GM23338 (cell line): ENCODE data around the gene CFAP90. TPM values are rescaled to one million over a fixed set of nuclear protein-coding genes. Genes with fewer than 3 reads are reported as not detected.

Experiments used
- ATAC-seq: fragments of 200-7000 bp; cut with Tn5 transposase; 3 replicates; pipeline ENCODE4 v1.9.1; 2020
- DNase-seq: peaks from one replicate; pipeline ENCODE4 v3.0.0-alpha.2; 2015; ENCODE audit warnings: low spot score
- H2AFZ ChIP-seq: fragments of 200-600 bp; sonication (generic); 2 replicates; pipeline ENCODE4 v1.8.0; 2016; ENCODE audit warnings: antibody characterized with exemption, mild to moderate bottlenecking, moderate library complexity
- H3F3A ChIP-seq: fragments of 200-600 bp; sonication (generic); replicated peaks from 2 replicates; pipeline ENCODE4 v1.8.0; 2017; ENCODE audit warnings: antibody characterized with exemption, mixed run types, low read depth
- H3K27ac ChIP-seq: fragments of 200-600 bp; sonication (generic); 2 replicates; pipeline ENCODE4 v1.6.1; 2016; ENCODE audit warnings: low read depth
- H3K27me3 ChIP-seq: fragments of 200-600 bp; sonication (generic); 2 replicates; pipeline ENCODE4 v1.8.0; 2016; ENCODE audit warnings: mild to moderate bottlenecking, mixed run types, moderate library complexity; ENCODE audit not compliant: insufficient read depth
- H3K36me3 ChIP-seq: fragments of 200-600 bp; sonication (generic); 2 replicates; pipeline ENCODE4 v1.8.0; 2016; ENCODE audit warnings: mild to moderate bottlenecking; ENCODE audit not compliant: insufficient read depth
- H3K4me1 ChIP-seq: fragments of 200-600 bp; sonication (generic); 2 replicates; pipeline ENCODE4 v1.8.0; 2016; ENCODE audit warnings: mild to moderate bottlenecking, moderate library complexity; ENCODE audit not compliant: insufficient read depth
- H3K4me2 ChIP-seq: fragments of 200-600 bp; sonication (generic); 2 replicates; pipeline ENCODE4 v1.7.1; 2017; ENCODE audit warnings: mixed run types
- H3K4me3 ChIP-seq: fragments of 200-600 bp; sonication (generic); 2 replicates; pipeline ENCODE4 v1.6.1; 2016; ENCODE audit warnings: mixed run types
- H3K79me2 ChIP-seq: fragments of 200-600 bp; sonication (generic); replicated peaks from 2 replicates; pipeline ENCODE4 v1.8.0; 2017; ENCODE audit warnings: mild to moderate bottlenecking; ENCODE audit not compliant: insufficient read depth
- H3K9me2 ChIP-seq: fragments of 200-600 bp; sonication (generic); 2 replicates; pipeline ENCODE4 v1.8.0; 2017; ENCODE audit not compliant: insufficient read depth
- H4K20me1 ChIP-seq: fragments of 200-600 bp; sonication (generic); replicated peaks from 2 replicates; pipeline ENCODE4 v1.8.0; 2017; ENCODE audit warnings: mild to moderate bottlenecking; ENCODE audit not compliant: insufficient read depth
- H3K27ac Mint-ChIP-seq: 2 replicates; pipeline ENCODE4 v1.8.0; 2020; ENCODE audit warnings: inconsistent platforms, mild to moderate bottlenecking, moderate library complexity, mixed read lengths
- H3K27me3 Mint-ChIP-seq: 3 replicates; pipeline ENCODE4 v1.8.0; 2022; ENCODE audit warnings: low read depth, mild to moderate bottlenecking, moderate library complexity, mixed read lengths, inconsistent platforms; ENCODE audit not compliant: insufficient read depth, poor library complexity
- H3K36me3 Mint-ChIP-seq: 3 replicates; pipeline ENCODE4 v1.8.0; 2021; ENCODE audit warnings: low read depth, mild to moderate bottlenecking, inconsistent platforms, moderate library complexity, mixed read lengths
- H3K4me1 Mint-ChIP-seq: 3 replicates; pipeline ENCODE4 v1.8.0; 2020; ENCODE audit warnings: mild to moderate bottlenecking, inconsistent platforms, mixed read lengths
- H3K4me3 Mint-ChIP-seq: 3 replicates; pipeline ENCODE4 v1.8.0; 2021; ENCODE audit warnings: moderate library complexity, mild to moderate bottlenecking, inconsistent platforms, mixed read lengths
- H3K9me3 Mint-ChIP-seq: 3 replicates; pipeline ENCODE4 v1.8.0; 2020; ENCODE audit warnings: moderate library complexity, mild to moderate bottlenecking, inconsistent platforms, mixed read lengths
- CREB1 ChIP-seq: fragments of 250-450 bp; sonication (Bioruptor Pico); IDR thresholded peaks from 2 replicates; pipeline ENCODE4 v1.5.0; 2020; ENCODE audit warnings: low read depth, mild to moderate bottlenecking, moderate library complexity
- EZH2 ChIP-seq: fragments of 200-600 bp; sonication (generic); IDR thresholded peaks from one replicate; pipeline ENCODE4 v1.8.0; 2017; ENCODE audit warnings: antibody characterized with exemption, mild to moderate bottlenecking, low read depth; ENCODE audit not compliant: unreplicated experiment
- EZH2phosphoT487 ChIP-seq: fragments of 200-600 bp; sonication (generic); IDR thresholded peaks from one replicate; pipeline ENCODE4 v1.8.1; 2018; ENCODE audit warnings: antibody characterized with exemption; ENCODE audit not compliant: unreplicated experiment
- JUNB ChIP-seq: IDR thresholded peaks from one replicate; pipeline ENCODE4 v1.6.1; 2016; ENCODE audit warnings: antibody characterized with exemption; ENCODE audit not compliant: unreplicated experiment
- NANOG ChIP-seq: IDR thresholded peaks from 2 replicates; pipeline ENCODE4 v1.6.1; 2016; ENCODE audit warnings: antibody characterized with exemption, borderline replicate concordance
- POLR2AphosphoS5 ChIP-seq: IDR thresholded peaks from 2 replicates; pipeline ENCODE4 v1.6.1; 2016; ENCODE audit warnings: antibody characterized with exemption, low read depth
- STAT1 ChIP-seq: IDR thresholded peaks from one replicate; pipeline ENCODE4 v1.6.1; 2016; ENCODE audit warnings: antibody characterized with exemption; ENCODE audit not compliant: unreplicated experiment
- ZNF114 ChIP-seq: fragments of 250-450 bp; sonication (Bioruptor Pico); IDR thresholded peaks from 2 replicates; pipeline ENCODE4 v1.5.0; 2020; ENCODE audit warnings: mild to moderate bottlenecking, moderate library complexity
- ZNF331 ChIP-seq: fragments of 250-450 bp; sonication (Bioruptor Pico); IDR thresholded peaks from 2 replicates; pipeline ENCODE4 v1.5.0; 2020; ENCODE audit warnings: low read depth, mild to moderate bottlenecking, moderate library complexity
- polyA plus RNA-seq: library from polyadenylated mRNA; unstranded; fragments of >200 nt; fragmentation: Nextera tagmentation; extraction: Ambion mirVana; gene quantifications from 2 replicates; pipeline ENCODE4 v1.2.1, GENCODE V29; 2016
- total RNA-seq: library from RNA; depleted of rRNA; stranded (reverse); fragments of >200 nt; shearing (Covaris generic); gene quantifications from 2 replicates; pipeline ENCODE4 v1.2.3, GENCODE V29; 2014
- TF ChIP-seq, protein P1 (sequence below), 2 experiments: fragments of 200-600 bp in 1 of 2; sonication (generic) in 1 of 2; conservative IDR thresholded peaks; 2 replicates each; pipeline versions ENCODE4 v1.5.1 to v1.6.1; 2016 to 2017; ENCODE audit warnings: antibody characterized with exemption in 2 of 2, low read depth in 2 of 2, mild to moderate bottlenecking in 2 of 2, moderate library complexity in 1 of 2
- TF ChIP-seq, protein P2 (sequence below): fragments of 250-450 bp; sonication (Bioruptor Pico); IDR thresholded peaks from 2 replicates; pipeline ENCODE4 v1.5.0; 2020; ENCODE audit warnings: mild to moderate bottlenecking, moderate library complexity
- TF ChIP-seq, protein P3 (sequence below): IDR thresholded peaks from one replicate; pipeline ENCODE4 v1.6.1; 2018; ENCODE audit warnings: antibody characterized with exemption; ENCODE audit not compliant: unreplicated experiment
- TF ChIP-seq, protein P4 (sequence below): IDR thresholded peaks from 2 replicates; pipeline ENCODE4 v1.6.1; 2016; ENCODE audit warnings: antibody characterized with exemption

Gene CFAP90
- total and polyA plus RNA-seq, 2 experiments from 2014 or later: 0.10 to 1.0 TPM

DNA sequence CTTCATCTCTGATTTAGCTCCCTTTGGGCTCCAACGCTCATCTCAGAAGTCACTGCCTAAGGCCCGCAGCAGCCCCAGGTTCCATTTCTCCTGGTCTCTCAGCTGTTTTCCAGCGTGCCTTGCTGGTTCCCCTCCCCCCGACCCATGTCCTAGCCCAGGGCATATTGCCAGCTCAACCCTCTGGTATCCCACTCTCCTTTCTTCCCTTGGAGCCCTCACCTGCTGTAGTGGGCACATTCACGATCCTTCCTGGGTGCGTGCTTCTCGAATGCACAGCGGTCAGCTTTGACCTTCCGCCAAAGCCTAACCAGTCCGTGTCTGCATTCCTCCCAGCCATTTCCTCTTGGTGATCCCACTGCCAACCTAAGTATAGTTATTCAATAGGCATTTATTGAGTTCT is 36.1 kb downstream of the CFAP90 start:
- Histone ChIP-seq H4K20me1 (0 out of 2 replicates have a peak, but pooled peaks cover 5% of the 10 kb centered on the region), H3K4me3 (no peak overlapping the region), H3F3A (no peaks in the 10 kb centered on the region), H3K27me3 (no peaks in the 10 kb centered on the region), H3K79me2 (no peaks in the 10 kb centered on the region), H3K4me1 (peaks cover 16% of the 10 kb centered on the region), H3K9me2 (no peaks in the 10 kb centered on the region), H3K27ac (peak overlapping the region; percentile 81), H2AFZ (no peak overlapping the region), H3K36me3 (peaks cover 13% of the 10 kb centered on the region; the same call in 1 of the 2 replicates), H3K4me2 (0 out of 2 replicates have a peak overlapping the region, but pooled peaks have one; percentile 29)
- DNase-seq (no peak), ATAC-seq (no peak)
- Mint-ChIP-seq H3K4me3 (no peak overlapping the region), H3K4me1 (peaks cover 25% of the 10 kb centered on the region), H3K27ac (peak overlapping the region; percentile 15; the same call in 1 of the 2 replicates), H3K9me3 (no peaks in the 10 kb centered on the region; the same call in 2 of the 3 replicates), H3K27me3 (no peaks in the 10 kb centered on the region), H3K36me3 (peaks cover 20% of the 10 kb centered on the region)
- TF ChIP-seq ZNF331 (CRISPR knock-in tag) (no peak), EZH2phosphoT487 (no peak), CREB1 (no peak), POLR2AphosphoS5 (no peak), STAT1 (no peak), NANOG (no peak), JUNB (no peak), EZH2 (no peak), ZNF114 (CRISPR knock-in tag) (no peak)
- TF ChIP-seq, protein P1, sequence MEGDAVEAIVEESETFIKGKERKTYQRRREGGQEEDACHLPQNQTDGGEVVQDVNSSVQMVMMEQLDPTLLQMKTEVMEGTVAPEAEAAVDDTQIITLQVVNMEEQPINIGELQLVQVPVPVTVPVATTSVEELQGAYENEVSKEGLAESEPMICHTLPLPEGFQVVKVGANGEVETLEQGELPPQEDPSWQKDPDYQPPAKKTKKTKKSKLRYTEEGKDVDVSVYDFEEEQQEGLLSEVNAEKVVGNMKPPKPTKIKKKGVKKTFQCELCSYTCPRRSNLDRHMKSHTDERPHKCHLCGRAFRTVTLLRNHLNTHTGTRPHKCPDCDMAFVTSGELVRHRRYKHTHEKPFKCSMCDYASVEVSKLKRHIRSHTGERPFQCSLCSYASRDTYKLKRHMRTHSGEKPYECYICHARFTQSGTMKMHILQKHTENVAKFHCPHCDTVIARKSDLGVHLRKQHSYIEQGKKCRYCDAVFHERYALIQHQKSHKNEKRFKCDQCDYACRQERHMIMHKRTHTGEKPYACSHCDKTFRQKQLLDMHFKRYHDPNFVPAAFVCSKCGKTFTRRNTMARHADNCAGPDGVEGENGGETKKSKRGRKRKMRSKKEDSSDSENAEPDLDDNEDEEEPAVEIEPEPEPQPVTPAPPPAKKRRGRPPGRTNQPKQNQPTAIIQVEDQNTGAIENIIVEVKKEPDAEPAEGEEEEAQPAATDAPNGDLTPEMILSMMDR (conservative IDR thresholded peaks at IDR 0.05; ENCODE audit: low read depth in 2 of 2): no peak
- TF ChIP-seq, protein P2, sequence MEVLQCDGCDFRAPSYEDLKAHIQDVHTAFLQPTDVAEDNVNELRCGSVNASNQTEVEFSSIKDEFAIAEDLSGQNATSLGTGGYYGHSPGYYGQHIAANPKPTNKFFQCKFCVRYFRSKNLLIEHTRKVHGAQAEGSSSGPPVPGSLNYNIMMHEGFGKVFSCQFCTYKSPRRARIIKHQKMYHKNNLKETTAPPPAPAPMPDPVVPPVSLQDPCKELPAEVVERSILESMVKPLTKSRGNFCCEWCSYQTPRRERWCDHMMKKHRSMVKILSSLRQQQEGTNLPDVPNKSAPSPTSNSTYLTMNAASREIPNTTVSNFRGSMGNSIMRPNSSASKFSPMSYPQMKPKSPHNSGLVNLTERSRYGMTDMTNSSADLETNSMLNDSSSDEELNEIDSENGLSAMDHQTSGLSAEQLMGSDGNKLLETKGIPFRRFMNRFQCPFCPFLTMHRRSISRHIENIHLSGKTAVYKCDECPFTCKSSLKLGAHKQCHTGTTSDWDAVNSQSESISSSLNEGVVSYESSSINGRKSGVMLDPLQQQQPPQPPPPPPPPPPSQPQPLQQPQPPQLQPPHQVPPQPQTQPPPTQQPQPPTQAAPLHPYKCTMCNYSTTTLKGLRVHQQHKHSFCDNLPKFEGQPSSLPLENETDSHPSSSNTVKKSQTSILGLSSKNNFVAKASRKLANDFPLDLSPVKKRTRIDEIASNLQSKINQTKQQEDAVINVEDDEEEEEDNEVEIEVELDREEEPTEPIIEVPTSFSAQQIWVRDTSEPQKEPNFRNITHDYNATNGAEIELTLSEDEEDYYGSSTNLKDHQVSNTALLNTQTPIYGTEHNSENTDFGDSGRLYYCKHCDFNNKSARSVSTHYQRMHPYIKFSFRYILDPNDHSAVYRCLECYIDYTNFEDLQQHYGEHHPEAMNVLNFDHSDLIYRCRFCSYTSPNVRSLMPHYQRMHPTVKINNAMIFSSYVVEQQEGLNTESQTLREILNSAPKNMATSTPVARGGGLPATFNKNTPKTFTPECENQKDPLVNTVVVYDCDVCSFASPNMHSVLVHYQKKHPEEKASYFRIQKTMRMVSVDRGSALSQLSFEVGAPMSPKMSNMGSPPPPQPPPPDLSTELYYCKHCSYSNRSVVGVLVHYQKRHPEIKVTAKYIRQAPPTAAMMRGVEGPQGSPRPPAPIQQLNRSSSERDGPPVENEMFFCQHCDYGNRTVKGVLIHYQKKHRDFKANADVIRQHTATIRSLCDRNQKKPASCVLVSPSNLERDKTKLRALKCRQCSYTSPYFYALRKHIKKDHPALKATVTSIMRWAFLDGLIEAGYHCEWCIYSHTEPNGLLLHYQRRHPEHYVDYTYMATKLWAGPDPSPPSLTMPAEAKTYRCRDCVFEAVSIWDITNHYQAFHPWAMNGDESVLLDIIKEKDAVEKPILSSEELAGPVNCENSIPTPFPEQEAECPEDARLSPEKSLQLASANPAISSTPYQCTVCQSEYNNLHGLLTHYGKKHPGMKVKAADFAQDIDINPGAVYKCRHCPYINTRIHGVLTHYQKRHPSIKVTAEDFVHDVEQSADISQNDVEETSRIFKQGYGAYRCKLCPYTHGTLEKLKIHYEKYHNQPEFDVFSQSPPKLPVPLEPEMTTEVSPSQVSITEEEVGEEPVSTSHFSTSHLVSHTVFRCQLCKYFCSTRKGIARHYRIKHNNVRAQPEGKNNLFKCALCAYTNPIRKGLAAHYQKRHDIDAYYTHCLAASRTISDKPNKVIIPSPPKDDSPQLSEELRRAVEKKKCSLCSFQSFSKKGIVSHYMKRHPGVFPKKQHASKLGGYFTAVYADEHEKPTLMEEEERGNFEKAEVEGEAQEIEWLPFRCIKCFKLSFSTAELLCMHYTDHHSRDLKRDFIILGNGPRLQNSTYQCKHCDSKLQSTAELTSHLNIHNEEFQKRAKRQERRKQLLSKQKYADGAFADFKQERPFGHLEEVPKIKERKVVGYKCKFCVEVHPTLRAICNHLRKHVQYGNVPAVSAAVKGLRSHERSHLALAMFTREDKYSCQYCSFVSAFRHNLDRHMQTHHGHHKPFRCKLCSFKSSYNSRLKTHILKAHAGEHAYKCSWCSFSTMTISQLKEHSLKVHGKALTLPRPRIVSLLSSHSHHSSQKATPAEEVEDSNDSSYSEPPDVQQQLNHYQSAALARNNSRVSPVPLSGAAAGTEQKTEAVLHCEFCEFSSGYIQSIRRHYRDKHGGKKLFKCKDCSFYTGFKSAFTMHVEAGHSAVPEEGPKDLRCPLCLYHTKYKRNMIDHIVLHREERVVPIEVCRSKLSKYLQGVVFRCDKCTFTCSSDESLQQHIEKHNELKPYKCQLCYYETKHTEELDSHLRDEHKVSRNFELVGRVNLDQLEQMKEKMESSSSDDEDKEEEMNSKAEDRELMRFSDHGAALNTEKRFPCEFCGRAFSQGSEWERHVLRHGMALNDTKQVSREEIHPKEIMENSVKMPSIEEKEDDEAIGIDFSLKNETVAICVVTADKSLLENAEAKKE (CRISPR knock-in tag): no peak
- TF ChIP-seq, protein P3, sequence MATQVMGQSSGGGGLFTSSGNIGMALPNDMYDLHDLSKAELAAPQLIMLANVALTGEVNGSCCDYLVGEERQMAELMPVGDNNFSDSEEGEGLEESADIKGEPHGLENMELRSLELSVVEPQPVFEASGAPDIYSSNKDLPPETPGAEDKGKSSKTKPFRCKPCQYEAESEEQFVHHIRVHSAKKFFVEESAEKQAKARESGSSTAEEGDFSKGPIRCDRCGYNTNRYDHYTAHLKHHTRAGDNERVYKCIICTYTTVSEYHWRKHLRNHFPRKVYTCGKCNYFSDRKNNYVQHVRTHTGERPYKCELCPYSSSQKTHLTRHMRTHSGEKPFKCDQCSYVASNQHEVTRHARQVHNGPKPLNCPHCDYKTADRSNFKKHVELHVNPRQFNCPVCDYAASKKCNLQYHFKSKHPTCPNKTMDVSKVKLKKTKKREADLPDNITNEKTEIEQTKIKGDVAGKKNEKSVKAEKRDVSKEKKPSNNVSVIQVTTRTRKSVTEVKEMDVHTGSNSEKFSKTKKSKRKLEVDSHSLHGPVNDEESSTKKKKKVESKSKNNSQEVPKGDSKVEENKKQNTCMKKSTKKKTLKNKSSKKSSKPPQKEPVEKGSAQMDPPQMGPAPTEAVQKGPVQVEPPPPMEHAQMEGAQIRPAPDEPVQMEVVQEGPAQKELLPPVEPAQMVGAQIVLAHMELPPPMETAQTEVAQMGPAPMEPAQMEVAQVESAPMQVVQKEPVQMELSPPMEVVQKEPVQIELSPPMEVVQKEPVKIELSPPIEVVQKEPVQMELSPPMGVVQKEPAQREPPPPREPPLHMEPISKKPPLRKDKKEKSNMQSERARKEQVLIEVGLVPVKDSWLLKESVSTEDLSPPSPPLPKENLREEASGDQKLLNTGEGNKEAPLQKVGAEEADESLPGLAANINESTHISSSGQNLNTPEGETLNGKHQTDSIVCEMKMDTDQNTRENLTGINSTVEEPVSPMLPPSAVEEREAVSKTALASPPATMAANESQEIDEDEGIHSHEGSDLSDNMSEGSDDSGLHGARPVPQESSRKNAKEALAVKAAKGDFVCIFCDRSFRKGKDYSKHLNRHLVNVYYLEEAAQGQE: no peak
- TF ChIP-seq, protein P4, sequence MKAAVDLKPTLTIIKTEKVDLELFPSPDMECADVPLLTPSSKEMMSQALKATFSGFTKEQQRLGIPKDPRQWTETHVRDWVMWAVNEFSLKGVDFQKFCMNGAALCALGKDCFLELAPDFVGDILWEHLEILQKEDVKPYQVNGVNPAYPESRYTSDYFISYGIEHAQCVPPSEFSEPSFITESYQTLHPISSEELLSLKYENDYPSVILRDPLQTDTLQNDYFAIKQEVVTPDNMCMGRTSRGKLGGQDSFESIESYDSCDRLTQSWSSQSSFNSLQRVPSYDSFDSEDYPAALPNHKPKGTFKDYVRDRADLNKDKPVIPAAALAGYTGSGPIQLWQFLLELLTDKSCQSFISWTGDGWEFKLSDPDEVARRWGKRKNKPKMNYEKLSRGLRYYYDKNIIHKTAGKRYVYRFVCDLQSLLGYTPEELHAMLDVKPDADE: no peak
